Neural progenitor cell (in vitro differentiated cells): ENCODE data around the gene SLC46A2. TPM values are rescaled to one million over a fixed set of nuclear protein-coding genes. Genes with fewer than 3 reads are reported as not detected.

Source experiments
- total RNA-seq: library from RNA; depleted of rRNA; stranded (reverse); fragments of >200 nt; gene quantifications from 2 replicates; pipeline ENCODE4 v1.2.3, GENCODE V29; 2015; ENCODE audit warnings: low replicate concordance

Gene SLC46A2
- total RNA-seq, 1 donor from 2014 or later, result not detected

Other genes with a start within 250 kb of the SLC46A2 start
- 31.7 and 39.7 TPM in 2 replicates for gene INIP, start 172.8 kb downstream of the SLC46A2 start, total RNA-seq
- 18.7 and 19.9 TPM in 2 replicates for gene SNX30, start 140.1 kb downstream of the SLC46A2 start, total RNA-seq
- gene ZNF883, start 121.3 kb upstream of the SLC46A2 start, total RNA-seq, result 11.5 and 20.0 TPM in 2 replicates
- 13.3 and 14.1 TPM in 2 replicates for gene ZFP37, start 165.8 kb upstream of the SLC46A2 start, total RNA-seq